HG03565 (cell line): Measurements from ENCODE around the gene RNASEH2C.
"Not testable (repeated sequence)": the region's sequence is repeated elsewhere in the genome, so short reads cannot be mapped to it uniquely, and the experiment has no call there.

ENCODE experiments used
- ATAC-seq: cut with Tn5 transposase; IDR thresholded peaks from one replicate; pipeline ENCODE4 v1.9.1; 2021; ENCODE audit warnings: mild to moderate bottlenecking, moderate library complexity; ENCODE audit not compliant: unreplicated experiment

Gene RNASEH2C

GRCh38 chr11:65720211-65720934, at the start of gene RNASEH2C:
TSS of gene RNASEH2C (minus strand) at chr11:65720798. CDS start at chr11:65720758, 40 bp downstream.
- ATAC-seq = peak; percentile 59

DNA sequence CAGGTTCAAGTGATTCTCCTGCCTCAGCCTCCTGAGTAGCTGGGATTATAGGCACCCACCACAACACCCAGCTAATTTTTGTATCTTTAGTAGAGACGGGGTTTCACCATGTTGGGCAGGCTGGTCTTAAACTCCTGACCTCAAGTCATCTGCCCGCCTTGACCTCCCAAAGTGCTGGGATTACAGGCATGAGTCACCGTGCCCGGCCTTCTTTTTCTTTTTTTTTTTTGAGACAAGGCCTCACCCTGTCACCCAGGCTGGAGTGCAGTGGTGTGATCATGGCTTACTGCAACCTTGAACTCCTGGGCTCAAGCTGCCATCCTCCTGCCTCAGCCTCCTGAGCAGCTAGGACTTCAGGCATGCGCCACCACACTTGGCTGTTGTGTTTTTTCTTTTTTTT, 47.2 kb upstream of the RNASEH2C start:
- not testable (repeated sequence) for ATAC-seq

DNA sequence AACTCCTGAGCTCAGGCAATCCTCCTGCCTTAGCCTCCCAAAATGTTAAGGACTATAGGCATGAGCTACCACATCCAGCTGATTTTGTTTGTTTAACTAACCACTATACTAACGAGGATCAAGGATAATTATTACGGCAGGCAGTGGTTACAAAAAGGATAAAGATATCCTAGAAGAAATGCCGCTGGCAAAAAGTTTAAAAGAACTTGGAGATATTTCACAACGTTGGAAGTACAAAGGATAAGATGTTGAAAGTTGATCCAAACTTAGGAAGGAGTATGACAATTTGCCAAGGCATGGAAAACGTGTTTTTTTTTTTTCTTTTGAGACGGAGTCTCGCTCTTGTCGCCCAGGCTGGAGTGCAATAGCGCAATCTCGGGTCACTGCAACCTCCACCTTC, 46.8 kb upstream of the RNASEH2C start:
- ATAC-seq = no peak

- ATAC-seq = no peak
These were observed 45.9 kb upstream of the RNASEH2C start for GRCh38 chr11:65766535-65766934.

- ATAC-seq = no peak
These were observed 43.8 kb upstream of the RNASEH2C start for GRCh38 chr11:65764434-65764833.

DNA sequence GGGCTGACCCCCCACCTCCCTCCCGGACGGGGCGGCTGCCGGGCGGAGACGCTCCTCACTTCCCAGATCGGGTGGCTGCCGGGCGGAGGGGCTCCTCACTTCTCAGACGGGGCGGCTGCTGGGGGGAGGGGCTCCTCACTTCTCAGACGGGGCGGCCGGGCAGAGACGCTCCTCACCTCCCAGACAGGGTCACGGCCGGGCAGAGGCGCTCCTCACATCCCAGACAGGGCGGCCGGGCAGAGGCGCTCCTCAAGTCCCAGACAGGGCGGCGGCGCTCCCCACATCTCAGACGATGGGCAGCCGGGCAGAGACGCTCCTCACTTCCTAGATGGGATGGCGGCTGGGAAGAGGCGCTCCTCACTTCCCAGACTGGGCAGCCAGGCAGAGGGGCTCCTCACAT, 42.2 kb upstream of the RNASEH2C start:
- ATAC-seq = not testable (repeated sequence)

DNA sequence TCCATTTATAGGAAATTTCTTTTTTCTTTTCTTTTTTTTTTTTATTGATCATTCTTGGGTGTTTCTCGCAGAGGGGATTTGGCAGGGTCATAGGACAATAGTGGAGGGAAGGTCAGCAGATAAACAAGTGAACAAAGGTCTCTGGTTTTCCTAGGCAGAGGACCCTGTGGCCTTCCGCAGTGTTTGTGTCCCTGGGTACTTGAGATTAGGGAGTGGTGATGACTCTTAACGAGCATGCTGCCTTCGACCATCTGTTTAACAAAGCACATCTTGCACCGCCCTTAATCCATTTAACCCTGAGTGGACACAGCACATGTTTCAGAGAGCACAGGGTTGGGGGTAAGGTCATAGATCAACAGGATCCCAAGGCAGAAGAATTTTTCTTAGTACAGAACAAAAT, 41.6 kb upstream of the RNASEH2C start:
- not testable (repeated sequence) for ATAC-seq

- ATAC-seq = no peak
These were observed 24.5 kb upstream of the RNASEH2C start for GRCh38 chr11:65745049-65745448.

DNA sequence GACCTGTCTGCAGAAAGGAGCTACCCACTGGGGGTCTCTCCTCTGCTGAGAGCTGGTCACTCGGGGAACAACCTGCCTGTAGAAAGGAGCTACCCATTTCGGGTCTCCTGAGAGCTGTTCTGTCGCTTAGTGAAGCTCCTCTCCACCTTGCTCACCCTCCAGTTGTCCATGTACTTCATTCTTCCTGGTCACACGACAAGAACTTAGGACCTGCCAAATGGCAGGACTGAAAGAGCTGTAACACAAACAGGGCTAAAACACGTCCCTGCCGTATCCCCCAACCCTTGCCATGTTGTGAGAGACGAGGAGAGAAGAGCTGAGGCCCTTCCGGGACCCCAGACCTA, 24.1 kb upstream of the RNASEH2C start:
- no peak for ATAC-seq

DNA sequence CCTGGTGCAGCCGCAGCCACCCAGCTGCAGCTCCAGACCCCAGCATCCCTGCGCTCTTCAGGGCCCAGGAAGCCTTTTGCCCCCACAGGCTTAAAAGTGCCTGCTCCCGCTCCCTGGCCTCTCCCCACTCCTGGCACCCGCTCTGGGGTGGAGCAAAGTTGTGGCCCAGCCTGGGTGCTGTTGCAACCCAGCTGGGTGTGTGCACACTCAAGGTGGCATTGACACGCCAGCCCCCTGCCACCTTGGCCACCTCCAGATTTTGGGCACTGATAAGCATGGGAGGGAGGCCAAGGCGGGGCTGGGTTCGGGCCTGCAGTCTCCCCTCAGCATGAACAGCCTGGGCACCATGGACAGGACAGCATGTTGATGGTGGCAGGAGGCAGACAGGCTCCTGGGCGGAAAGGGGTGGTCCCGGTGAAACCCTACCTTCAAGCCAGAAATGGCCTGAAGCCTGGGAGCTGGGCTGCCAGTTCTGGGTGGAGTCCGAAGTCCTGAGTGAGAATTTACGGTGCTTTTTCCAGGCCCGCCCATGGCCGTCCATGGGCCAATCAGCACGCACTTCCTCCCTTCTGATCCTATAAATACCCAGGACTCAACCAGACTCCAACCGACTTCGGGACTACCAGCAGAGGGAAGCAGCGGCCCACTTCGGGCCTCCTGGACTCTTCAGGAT, 23.6 kb upstream of the RNASEH2C start:
- no peak for ATAC-seq

GRCh38 chr11:65743681-65744025, 23.1 kb upstream of the RNASEH2C start:
- no peak for ATAC-seq

DNA sequence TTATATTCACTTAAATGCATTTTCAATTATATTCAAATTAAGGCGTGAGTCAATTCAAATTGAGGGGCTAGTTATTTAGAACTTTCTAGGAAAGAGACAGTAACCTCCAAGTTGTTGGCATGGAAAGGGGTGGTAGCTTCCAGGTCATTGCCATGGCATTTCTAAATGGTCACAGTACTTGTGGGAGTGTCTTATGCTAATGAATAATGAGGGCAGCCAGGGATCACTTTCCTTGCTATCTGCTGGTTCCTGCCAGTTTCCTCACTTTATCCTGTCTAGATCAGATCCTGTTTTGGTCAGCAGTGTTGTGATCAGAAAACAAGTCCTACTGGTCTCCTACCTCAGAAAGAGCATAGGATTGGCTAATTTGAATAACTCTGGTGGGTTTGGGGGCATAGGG, 21.8 kb upstream of the RNASEH2C start:
- no peak for ATAC-seq

DNA sequence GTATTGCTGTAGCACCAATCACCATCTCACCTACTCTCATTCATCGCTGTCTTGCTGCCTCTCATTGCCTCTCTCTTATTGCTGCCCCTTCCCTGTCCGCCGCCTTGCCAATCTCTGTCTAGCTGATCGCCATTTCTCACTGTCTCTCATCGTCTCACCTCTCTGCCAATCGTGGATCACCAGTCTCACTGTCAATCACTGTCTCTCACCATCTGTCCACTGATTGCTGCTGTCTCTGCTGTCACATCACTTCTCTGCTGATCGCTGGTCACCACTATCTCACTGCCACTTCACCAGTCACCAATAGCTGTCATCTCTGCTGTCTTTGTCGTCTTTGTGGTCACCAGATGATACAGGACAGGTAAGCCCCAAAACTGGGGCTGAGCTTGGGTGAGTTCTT, 20.6 kb upstream of the RNASEH2C start:
- ATAC-seq = no peak

DNA sequence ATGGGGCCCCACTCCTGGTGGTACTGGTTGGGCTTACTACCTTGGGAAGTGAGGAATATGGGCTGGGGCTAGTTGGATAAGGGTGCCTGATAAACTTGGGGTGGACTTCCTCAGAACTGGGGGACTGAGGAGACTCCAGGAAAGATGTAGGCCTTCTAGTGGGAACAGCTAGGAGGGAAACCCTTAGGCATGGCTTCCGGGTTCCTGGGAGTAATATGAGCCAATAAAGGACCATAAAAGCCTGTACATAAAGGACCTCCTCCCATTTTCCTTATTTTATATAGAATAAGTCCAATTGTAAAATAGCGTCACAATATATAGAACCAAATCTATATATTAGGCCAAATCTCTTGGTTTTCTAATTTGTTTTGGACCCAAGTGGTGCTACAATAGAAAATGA, 18.4 kb upstream of the RNASEH2C start:
- ATAC-seq = no peak

DNA sequence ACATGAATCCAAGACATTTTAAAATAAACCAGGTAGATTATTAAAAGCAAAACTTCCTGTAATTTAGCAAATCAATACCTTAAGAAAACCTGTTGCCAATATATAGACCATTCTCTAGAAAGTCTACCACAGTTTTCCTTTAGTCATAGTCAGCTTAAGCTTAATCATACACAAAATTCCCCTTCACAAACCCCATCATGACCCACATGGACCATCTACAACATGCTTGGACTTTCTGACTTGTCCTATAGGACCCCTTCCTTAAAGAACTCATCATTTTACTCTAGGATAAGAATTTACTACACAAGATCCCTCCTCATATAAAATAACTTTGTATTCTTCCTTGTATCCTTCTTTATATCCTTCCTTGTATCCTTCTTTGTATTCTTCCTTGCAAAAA, 16.2 kb upstream of the RNASEH2C start:
- no peak for ATAC-seq

DNA sequence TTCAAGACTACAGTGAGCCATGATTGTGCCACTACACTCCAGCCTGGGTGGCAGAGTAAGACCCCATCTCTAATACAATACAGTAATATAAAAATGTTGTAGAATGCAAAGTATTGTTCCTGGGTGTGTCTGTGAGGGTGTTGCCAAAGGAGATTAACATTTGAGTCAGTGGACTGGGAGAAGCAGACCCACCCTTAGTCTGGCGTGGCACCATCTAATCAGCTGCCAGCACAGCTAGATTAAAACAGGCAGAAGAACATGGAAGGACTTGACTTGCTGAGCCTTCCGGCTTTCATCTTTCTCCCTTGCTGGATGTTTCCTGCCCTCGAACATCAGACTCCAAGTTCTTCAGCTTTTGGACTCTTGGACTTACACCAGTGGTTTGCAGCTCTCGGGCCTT, 14.5 kb upstream of the RNASEH2C start:
- not testable (repeated sequence) for ATAC-seq

DNA sequence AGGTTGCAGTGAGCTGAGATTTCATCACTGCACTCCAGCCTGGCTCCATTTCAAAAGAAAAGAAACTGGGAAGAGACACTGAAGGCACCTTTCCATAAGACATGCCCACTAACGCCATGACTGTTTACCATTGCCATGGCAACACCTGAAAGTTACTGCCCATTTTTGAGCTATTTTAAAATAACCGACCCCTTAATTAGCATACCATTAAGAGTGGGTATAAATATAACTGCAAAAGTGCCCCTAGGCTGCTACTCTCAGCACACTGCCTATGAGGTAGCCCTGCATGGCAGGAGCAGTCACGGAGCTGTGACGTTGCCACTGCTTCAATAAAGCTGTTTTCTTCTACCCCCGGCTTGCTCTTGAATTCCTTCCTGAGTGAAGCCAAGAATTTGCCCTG, 9.9 kb upstream of the RNASEH2C start:
- no peak for ATAC-seq

- no peak for ATAC-seq
These were observed 7.3 kb upstream of the RNASEH2C start for GRCh38 chr11:65727865-65728264.

- ATAC-seq = no peak
These were observed 6.1 kb upstream of the RNASEH2C start for GRCh38 chr11:65726660-65727059.

DNA sequence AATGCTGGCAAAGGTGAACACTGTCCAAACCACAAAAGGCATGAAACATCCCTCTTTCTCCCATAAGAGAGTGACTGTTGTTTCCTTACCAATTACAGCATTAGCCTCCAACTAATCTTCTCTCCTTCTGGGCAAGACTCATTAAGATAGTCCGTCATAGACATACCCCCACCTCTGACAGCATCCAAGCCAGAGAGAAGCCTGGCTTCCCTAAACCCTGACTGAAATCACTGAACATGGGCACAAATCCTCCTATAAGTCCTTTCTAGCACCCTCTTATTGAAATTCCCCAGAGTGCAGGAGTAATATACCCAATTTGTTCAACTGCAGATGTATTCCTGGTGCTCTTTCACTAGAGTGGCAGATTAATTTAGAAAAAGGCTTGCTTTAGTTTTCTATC, 1.7 kb upstream of the RNASEH2C start:
- ATAC-seq = no peak

DNA sequence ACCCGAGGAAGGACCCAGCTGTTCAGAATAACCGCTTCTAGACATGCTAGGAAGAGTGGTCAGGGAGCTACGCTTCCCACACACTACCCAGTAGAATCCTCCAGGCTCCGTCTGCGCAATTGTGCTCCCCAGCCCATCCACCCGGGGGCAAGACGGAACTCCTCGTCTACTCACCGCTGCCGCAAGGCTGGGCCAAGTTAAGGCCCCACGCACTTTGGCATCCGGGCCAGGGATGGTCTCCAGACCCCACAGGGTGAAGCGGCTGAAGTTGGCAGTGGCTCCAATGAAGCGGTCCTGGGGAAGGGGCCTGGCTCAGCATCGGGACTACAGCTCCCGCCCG, 757 bp downstream of the RNASEH2C start:
- ATAC-seq = no peak

- no peak for ATAC-seq
These were observed 1.6 kb downstream of the RNASEH2C start for GRCh38 chr11:65718964-65719492.

DNA sequence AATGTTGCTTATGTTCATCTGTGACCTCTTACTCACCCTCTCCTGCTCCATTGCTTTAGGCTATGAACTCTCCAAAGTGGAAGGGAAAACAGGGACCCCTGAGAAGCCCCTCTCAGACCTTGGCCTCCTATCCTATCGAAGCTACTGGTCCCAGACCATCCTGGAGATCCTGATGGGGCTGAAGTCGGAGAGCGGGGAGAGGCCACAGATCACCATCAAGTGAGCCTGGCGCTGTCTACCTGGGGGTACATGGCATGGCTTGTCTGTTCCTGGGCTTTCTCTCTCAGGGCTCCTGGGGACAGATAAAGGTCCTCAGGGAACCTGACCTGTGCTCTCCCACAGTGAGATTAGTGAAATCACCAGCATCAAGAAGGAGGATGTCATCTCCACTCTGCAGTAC, 2.1 kb downstream of the RNASEH2C start:
- no peak for ATAC-seq
